Uterus (tissue), 4 donors: ENCODE results near the gene PPID. TPM values are rescaled to one million over a fixed set of nuclear protein-coding genes. Genes with fewer than 3 reads are reported as not detected.

Experiments used
- DNase-seq, 2 donors: peaks; one replicate each; pipeline ENCODE4 v3.0.0-alpha.2; 2019 to 2020
- H3K27ac ChIP-seq, 2 donors: fragments of 200-600 bp; sonication (generic); 1 replicate in 1 of 2; 2 replicates in 1 of 2; pipeline ENCODE4 v1.5.1; 2016 to 2018
- H3K27me3 ChIP-seq, 2 donors: fragments of 200-600 bp; sonication (generic); one replicate each; pipeline ENCODE4 v1.5.1; 2018 to 2019; ENCODE audit warnings: control low read depth in 1 of 2
- H3K36me3 ChIP-seq, 2 donors: fragments of 200-600 bp; sonication (generic); one replicate each; pipeline ENCODE4 v1.5.1; 2019; ENCODE audit warnings: control low read depth in 1 of 2
- H3K4me1 ChIP-seq, 2 donors: fragments of 200-600 bp; sonication (generic); one replicate each; pipeline ENCODE4 v1.5.1; 2018 to 2019; ENCODE audit warnings: control low read depth in 1 of 2
- H3K4me3 ChIP-seq, 2 donors: fragments of 200-600 bp; sonication (generic); 1 replicate in 1 of 2; 2 replicates in 1 of 2; pipeline ENCODE4 v1.5.1; 2018 to 2019; ENCODE audit warnings: mild to moderate bottlenecking in 1 of 2
- H3K9me3 ChIP-seq, 2 donors: fragments of 200-600 bp; sonication (generic); one replicate each; pipeline ENCODE4 v1.5.1; 2019; ENCODE audit warnings: control low read depth in 1 of 2
- POLR2A ChIP-seq, 2 donors: fragments of 450-650 bp; IDR thresholded peaks; one replicate each; pipeline ENCODE4 v1.6.1; 2016; ENCODE audit warnings: antibody characterized with exemption in 2 of 2, mild to moderate bottlenecking in 1 of 2, moderate library complexity in 1 of 2
- intact Hi-C: fragments of 100-400 bp; cut with DNase I; formaldehyde crosslinking; loops from one replicate; pipeline ENCODE4 v1.15.1; 2023; ENCODE audit warnings: low total_unique reads
- total RNA-seq, 4 donors: library from RNA; depleted of rRNA in 3 of 4; stranded (reverse); fragments of >200 nt in 3 of 4; gene quantifications; one replicate each; pipeline versions ENCODE4 v1.1.0 to v1.2.4, GENCODE V29; 2014 to 2023
- TF ChIP-seq, protein P1 (sequence below), 4 experiments: fragments of 200-600 bp in 2 of 4; fragments of 450-650 bp in 2 of 4; sonication (generic) in 2 of 4; IDR thresholded peaks; one replicate each; pipeline ENCODE4 v1.5.1; 2016 to 2019; ENCODE audit warnings: antibody characterized with exemption in 4 of 4, mild to moderate bottlenecking in 2 of 4, moderate library complexity in 1 of 4
- donor health status: DM: yes; HTN: yes; CAD: no.

The PPID gene
- total RNA-seq, 4 donors from 2014 or later, result 2.6 to 36.1 (median 13.8) TPM

DNA sequence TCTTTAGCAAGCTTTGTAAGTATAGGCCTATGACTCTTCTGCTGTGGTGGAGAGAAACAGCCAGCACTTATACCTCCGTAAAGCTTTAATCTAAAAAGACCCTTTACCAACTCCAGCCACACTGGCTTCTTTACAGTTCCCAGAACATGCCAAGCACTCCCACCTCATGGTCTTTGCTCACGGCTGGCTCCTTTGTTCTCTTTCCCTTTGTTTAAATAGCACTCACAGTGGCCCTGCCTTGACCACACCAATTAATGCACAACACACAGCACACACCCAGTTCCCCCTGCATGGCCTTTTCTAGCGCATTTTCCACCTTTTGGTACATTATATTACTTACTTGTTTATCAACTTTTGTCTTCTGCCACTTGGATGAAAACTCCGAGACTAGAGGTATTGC is 18.9 kb downstream of the PPID start:
- intact Hi-C loops, result no loop called here
- TF ChIP-seq POLR2A (IDR thresholded peaks at IDR 0.05), result no peak
- TF ChIP-seq, protein P1, sequence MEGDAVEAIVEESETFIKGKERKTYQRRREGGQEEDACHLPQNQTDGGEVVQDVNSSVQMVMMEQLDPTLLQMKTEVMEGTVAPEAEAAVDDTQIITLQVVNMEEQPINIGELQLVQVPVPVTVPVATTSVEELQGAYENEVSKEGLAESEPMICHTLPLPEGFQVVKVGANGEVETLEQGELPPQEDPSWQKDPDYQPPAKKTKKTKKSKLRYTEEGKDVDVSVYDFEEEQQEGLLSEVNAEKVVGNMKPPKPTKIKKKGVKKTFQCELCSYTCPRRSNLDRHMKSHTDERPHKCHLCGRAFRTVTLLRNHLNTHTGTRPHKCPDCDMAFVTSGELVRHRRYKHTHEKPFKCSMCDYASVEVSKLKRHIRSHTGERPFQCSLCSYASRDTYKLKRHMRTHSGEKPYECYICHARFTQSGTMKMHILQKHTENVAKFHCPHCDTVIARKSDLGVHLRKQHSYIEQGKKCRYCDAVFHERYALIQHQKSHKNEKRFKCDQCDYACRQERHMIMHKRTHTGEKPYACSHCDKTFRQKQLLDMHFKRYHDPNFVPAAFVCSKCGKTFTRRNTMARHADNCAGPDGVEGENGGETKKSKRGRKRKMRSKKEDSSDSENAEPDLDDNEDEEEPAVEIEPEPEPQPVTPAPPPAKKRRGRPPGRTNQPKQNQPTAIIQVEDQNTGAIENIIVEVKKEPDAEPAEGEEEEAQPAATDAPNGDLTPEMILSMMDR (IDR thresholded peaks at IDR 0.05), result no peak
- Histone ChIP-seq H3K36me3 (no peaks in the 10 kb centered on the region), H3K27me3 (no peaks in the 10 kb centered on the region), H3K4me1 (no peaks in the 10 kb centered on the region), H3K4me3 (no peak overlapping the region), H3K27ac (no peak overlapping the region), H3K9me3 (no peaks in the 10 kb centered on the region)
- no peak for DNase-seq

GRCh38 chr4:158688813-158689212 is 34.4 kb downstream of the PPID start:
- no peak for DNase-seq
- H3K27ac ChIP-seq, result no peak overlapping the region
- no peaks in the 10 kb centered on the region for H3K9me3 ChIP-seq
- no peaks in the 10 kb centered on the region for H3K27me3 ChIP-seq
- intact Hi-C loops, result no loop called here
- H3K36me3 ChIP-seq, result no peaks in the 10 kb centered on the region
- H3K4me3 ChIP-seq, result no peak overlapping the region
- no peak for TF ChIP-seq POLR2A (IDR thresholded peaks at IDR 0.05)
- TF ChIP-seq, protein P1 (IDR thresholded peaks at IDR 0.05), result no peak
- no peaks in the 10 kb centered on the region for H3K4me1 ChIP-seq

DNA sequence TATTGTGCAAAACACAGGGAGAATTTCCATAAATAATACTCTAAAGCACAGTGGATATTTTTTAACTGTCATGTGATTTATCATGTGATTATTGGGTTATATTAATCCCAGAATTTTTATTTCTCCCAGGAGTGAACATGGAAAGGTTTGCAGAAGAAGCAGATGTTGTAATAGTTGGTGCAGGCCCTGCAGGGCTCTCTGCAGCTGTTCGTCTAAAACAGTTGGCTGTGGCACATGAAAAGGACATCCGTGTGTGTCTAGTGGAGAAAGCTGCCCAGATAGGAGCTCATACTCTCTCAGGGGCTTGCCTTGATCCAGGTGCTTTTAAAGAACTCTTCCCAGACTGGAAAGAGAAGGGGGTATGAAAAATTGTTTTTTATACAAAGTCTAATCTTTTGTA is 41.1 kb downstream of the PPID start:
- TF ChIP-seq POLR2A (IDR thresholded peaks at IDR 0.05), result no peak
- TF ChIP-seq, protein P1 (IDR thresholded peaks at IDR 0.05), result no peak
- intact Hi-C loops, result no loop called here
- Histone ChIP-seq H3K27me3 (no peaks in the 10 kb centered on the region), H3K27ac (no peak overlapping the region), H3K36me3 (no peaks in the 10 kb centered on the region), H3K4me1 (no peaks in the 10 kb centered on the region), H3K4me3 (no peak overlapping the region), H3K9me3 (no peaks in the 10 kb centered on the region)
- no peak for DNase-seq

GRCh38 chr4:158681629-158682028 is 41.6 kb downstream of the PPID start:
- no peaks in the 10 kb centered on the region for H3K36me3 ChIP-seq
- intact Hi-C loops, result no loop called here
- no peak for DNase-seq

GRCh38 chr4:158678767-158679166 is 44.4 kb downstream of the PPID start:
- H3K36me3 ChIP-seq, result no peaks in the 10 kb centered on the region
- intact Hi-C loops, result no loop called here
- H3K9me3 ChIP-seq, result no peaks in the 10 kb centered on the region
- TF ChIP-seq, protein P1 (IDR thresholded peaks at IDR 0.05), result no peak
- TF ChIP-seq POLR2A (IDR thresholded peaks at IDR 0.05), result no peak
- no peak overlapping the region for H3K4me3 ChIP-seq
- no peak overlapping the region for H3K27ac ChIP-seq
- H3K4me1 ChIP-seq, result no peaks in the 10 kb centered on the region
- H3K27me3 ChIP-seq, result no peaks in the 10 kb centered on the region
- no peak for DNase-seq

More at GRCh38 chr4:158681629-158682028, 41.6 kb downstream of the PPID start:
- no peak overlapping the region for H3K4me3 ChIP-seq
- H3K27me3 ChIP-seq, result no peaks in the 10 kb centered on the region
- H3K9me3 ChIP-seq, result no peaks in the 10 kb centered on the region
- no peak overlapping the region for H3K27ac ChIP-seq
- TF ChIP-seq, protein P1 (IDR thresholded peaks at IDR 0.05), result no peak
- TF ChIP-seq POLR2A (IDR thresholded peaks at IDR 0.05), result no peak
- no peaks in the 10 kb centered on the region for H3K4me1 ChIP-seq
